ENCODE results near the gene FOXI1.

FOXI1 gene

DNA sequence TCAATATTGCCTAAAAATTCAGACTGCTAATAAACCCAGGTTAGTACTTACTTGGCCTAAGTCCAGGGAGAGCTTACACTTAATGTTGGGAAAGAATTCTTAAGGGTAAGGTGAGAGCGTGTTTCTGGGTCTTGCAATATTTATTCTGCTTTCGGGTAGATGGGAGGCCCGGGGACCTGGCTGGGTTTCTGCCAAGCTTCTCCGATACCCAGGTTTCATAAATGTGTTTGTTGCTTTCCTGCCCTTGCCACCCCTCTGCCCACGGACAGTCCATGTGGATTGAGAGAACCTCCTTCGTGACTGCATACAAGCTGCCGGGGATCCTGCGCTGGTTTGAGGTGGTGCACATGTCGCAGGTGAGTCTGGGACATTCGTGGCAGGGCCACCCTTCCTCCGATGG, 48.4 kb upstream of the FOXI1 start (continued):
- TF ChIP-seq, protein P1, sequence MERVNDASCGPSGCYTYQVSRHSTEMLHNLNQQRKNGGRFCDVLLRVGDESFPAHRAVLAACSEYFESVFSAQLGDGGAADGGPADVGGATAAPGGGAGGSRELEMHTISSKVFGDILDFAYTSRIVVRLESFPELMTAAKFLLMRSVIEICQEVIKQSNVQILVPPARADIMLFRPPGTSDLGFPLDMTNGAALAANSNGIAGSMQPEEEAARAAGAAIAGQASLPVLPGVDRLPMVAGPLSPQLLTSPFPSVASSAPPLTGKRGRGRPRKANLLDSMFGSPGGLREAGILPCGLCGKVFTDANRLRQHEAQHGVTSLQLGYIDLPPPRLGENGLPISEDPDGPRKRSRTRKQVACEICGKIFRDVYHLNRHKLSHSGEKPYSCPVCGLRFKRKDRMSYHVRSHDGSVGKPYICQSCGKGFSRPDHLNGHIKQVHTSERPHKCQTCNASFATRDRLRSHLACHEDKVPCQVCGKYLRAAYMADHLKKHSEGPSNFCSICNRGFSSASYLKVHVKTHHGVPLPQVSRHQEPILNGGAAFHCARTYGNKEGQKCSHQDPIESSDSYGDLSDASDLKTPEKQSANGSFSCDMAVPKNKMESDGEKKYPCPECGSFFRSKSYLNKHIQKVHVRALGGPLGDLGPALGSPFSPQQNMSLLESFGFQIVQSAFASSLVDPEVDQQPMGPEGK (CRISPR knock-in tag; IDR thresholded peaks at IDR 0.05; ENCODE audit: borderline replicate concordance): no peak
- no peak for TF ChIP-seq RARB (CRISPR knock-in tag; IDR thresholded peaks at IDR 0.05)

DNA sequence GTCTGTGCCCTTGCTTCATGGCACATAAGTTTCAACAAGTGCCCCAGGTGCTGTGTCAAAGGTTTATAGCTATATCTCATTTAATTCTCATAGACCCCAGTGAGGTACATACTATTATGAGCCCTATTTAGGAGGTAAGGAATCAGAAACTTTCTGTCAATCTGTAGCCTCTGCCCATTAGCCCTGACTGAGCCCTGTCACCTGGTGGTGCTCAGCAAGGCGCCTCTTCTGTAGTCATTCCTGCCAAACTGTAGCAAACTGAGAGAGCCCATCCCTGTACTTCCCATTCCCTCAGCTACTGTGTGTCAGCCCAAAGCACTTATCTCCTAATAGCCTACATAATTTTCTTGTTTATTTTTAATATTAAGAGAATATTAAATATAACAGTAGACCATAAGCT, 46.5 kb upstream of the FOXI1 start:
- TF ChIP-seq ZNF70 (CRISPR knock-in tag; IDR thresholded peaks at IDR 0.05): no peak
- no peak for TF ChIP-seq TCF4 (CRISPR knock-in tag; IDR thresholded peaks at IDR 0.05; ENCODE audit: borderline replicate concordance)
- no peak for TF ChIP-seq BACH2 (CRISPR knock-in tag; IDR thresholded peaks at IDR 0.05; ENCODE audit: borderline replicate concordance)
- no peak for TF ChIP-seq OSR1 (CRISPR knock-in tag; IDR thresholded peaks at IDR 0.05)
- TF ChIP-seq ZC3H10 (CRISPR knock-in tag; IDR thresholded peaks at IDR 0.05): no peak
- no peak for ATAC-seq

DNA sequence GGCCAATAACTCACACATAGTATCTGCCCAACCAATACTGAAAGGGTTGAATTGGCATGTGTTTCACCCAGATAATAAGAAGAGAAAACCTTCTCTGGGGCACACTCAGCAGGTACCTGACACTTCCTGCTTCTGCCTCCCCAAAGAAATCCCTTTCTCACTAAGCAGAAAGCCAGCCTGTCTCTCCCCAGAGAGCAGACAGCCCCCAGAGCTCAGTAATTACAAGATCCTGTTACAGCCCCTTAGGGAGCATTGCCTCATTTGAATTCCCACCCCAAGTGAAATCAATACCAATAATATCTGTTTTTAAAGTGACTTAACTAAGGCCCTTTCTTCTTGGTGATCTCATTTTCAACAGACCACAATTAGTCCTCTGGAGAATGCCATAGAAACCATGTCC, 38.5 kb upstream of the FOXI1 start:
- no peak for TF ChIP-seq ZNF70 (CRISPR knock-in tag; IDR thresholded peaks at IDR 0.05)
- no peak for TF ChIP-seq TOX (CRISPR knock-in tag; IDR thresholded peaks at IDR 0.05; ENCODE audit: borderline replicate concordance)
- TF ChIP-seq CSRNP3 (CRISPR knock-in tag; IDR thresholded peaks at IDR 0.05): no peak
- TF ChIP-seq TCF4 (CRISPR knock-in tag; IDR thresholded peaks at IDR 0.05; ENCODE audit: borderline replicate concordance): no peak
- TF ChIP-seq, protein P2, sequence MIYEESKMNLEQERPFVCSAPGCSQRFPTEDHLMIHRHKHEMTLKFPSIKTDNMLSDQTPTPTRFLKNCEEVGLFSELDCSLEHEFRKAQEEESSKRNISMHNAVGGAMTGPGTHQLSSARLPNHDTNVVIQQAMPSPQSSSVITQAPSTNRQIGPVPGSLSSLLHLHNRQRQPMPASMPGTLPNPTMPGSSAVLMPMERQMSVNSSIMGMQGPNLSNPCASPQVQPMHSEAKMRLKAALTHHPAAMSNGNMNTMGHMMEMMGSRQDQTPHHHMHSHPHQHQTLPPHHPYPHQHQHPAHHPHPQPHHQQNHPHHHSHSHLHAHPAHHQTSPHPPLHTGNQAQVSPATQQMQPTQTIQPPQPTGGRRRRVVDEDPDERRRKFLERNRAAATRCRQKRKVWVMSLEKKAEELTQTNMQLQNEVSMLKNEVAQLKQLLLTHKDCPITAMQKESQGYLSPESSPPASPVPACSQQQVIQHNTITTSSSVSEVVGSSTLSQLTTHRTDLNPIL (CRISPR knock-in tag; IDR thresholded peaks at IDR 0.05; ENCODE audit: low read depth): no peak
- TF ChIP-seq ZFP30 (CRISPR knock-in tag; IDR thresholded peaks at IDR 0.05): no peak
- no peak for TF ChIP-seq CSDC2 (CRISPR knock-in tag; IDR thresholded peaks at IDR 0.05)
- no peak for TF ChIP-seq BACH2 (CRISPR knock-in tag; IDR thresholded peaks at IDR 0.05; ENCODE audit: borderline replicate concordance)
- no peak for TF ChIP-seq ISL1 (CRISPR knock-in tag; IDR thresholded peaks at IDR 0.05)
- TF ChIP-seq GLIS3 (CRISPR knock-in tag; IDR thresholded peaks at IDR 0.05): no peak
- no peak for TF ChIP-seq OSR1 (CRISPR knock-in tag; IDR thresholded peaks at IDR 0.05)
- no peak for ATAC-seq

DNA sequence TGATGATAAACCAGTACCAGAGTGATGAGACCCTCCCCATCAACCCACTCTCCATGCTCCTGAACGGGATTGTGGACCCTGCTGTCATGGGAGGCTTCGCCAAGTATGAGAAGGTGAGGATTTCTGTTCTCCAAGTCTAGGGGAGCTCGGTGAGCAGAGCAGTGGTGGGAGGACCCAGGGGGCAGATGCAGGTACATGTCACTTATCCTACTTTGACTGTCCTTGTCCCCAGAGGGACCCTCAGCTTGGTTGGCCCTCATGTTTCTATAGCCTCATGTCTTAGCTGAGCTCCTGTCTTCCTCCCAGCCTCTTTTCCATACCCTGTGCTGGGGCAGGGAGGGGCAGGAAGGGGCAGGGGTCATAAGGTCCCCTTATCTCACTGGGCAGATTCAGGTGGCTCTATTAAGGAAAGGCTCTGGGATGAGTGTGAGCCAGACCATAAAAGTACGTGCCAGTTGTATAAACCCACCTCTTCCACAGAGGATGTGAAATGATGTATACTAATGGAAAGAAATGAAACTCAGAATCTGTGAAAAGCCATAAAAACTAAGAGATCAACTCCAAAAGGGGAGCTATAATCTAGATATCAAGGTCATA, 38.0 kb upstream of the FOXI1 start:
- TF ChIP-seq ISL1 (CRISPR knock-in tag; IDR thresholded peaks at IDR 0.05) (no peak), ESRRG (CRISPR knock-in tag; IDR thresholded peaks at IDR 0.05) (no peak), TCF4 (CRISPR knock-in tag; IDR thresholded peaks at IDR 0.05; ENCODE audit: borderline replicate concordance) (no peak), ZFP3 (CRISPR knock-in tag; IDR thresholded peaks at IDR 0.05) (no peak), PPARA (CRISPR knock-in tag; IDR thresholded peaks at IDR 0.05; ENCODE audit: borderline replicate concordance) (no peak), BACH2 (CRISPR knock-in tag; IDR thresholded peaks at IDR 0.05; ENCODE audit: borderline replicate concordance) (no peak), ZFP30 (CRISPR knock-in tag; IDR thresholded peaks at IDR 0.05) (no peak), GLIS3 (CRISPR knock-in tag; IDR thresholded peaks at IDR 0.05) (no peak), ZNF565 (CRISPR knock-in tag; conservative IDR thresholded peaks at IDR 0.05; ENCODE audit: low read depth) (no peak), CSDC2 (CRISPR knock-in tag; IDR thresholded peaks at IDR 0.05) (no peak), POU6F1 (CRISPR knock-in tag; IDR thresholded peaks at IDR 0.05; ENCODE audit: borderline replicate concordance, low read depth) (no peak), ZNF8 (CRISPR knock-in tag; IDR thresholded peaks at IDR 0.05) (no peak), ZNF70 (CRISPR knock-in tag; IDR thresholded peaks at IDR 0.05) (no peak), CSRNP3 (CRISPR knock-in tag; IDR thresholded peaks at IDR 0.05) (no peak), ARNTL (CRISPR knock-in tag; IDR thresholded peaks at IDR 0.05; ENCODE audit: borderline replicate concordance, low read depth) (no peak)
- no peak for ATAC-seq
